Measurements from ENCODE around the gene SLK.

- TF ChIP-seq CTCF (IDR thresholded peaks at IDR 0.05) = no peak
- TF ChIP-seq POLR2A (IDR thresholded peaks at IDR 0.05) = no peak
These were observed 65.3 kb downstream of the SLK start for GRCh38 chr10:104032144-104032775.

Measured in thyroid gland (tissue), 4 donors.